CD4-positive, alpha-beta T cell treated with Interleukin-1 beta for 1 hour (primary cell): ENCODE measurements around the gene OTOP3.

ENCODE experiments used
- DNase-seq, 2 donors: peaks; one replicate each; pipeline ENCODE4 v3.0.0-alpha.2; 2020 to 2022

The OTOP3 gene

DNA sequence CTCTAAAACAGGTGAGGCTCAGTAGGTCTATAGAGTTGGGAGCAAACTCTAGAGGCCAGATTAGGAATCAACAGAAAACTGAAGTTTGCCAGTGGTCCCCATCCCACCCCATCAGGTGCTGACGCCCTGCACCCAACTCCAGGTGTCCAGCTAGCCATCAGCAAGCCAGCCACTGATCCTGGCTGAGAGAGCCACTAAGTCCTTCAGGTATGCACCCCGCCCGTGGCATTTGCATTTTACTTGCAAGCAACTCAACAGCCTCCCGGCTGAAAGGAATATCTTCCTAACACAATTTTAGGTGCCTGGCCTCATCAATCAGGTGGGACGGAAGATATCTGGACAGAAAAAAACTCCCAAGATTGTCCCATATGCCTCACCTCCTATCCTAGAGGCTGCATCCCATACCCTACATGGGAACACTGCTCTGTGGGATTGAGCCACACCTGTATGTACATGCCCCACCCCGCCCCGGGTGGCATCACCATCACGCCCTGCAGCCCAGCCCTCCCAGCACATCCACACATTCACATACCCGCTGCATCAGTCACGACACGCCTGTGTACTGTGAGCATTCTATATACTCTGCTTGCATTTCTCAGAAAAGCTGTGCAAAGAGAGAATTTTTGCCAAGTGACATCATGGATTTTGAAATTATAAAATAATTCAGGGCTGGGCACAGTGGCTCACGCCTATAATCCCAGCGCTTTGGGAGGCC lies 8.3 kb downstream of the OTOP3 start:
- DNase-seq: no peak

DNA sequence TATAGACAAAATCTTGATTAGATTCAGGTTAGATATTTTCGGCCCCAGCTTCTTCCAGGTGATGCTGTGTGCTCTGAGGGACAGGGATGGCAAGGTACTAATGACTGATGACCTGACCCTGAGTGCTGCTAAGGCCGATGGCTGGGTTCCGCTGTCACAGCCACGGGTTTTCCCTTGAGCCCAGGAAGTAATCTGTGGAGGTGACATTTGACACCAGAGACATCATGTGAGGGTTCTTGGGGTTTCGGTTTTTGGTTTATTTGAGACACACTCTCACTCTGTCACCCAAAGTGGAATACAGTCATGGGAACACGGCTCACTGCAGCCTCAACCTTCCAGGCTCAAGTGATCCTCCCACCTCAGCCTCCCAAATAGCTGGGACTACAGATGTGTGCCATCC lies 9.8 kb downstream of the OTOP3 start:
- DNase-seq: no peak

DNA sequence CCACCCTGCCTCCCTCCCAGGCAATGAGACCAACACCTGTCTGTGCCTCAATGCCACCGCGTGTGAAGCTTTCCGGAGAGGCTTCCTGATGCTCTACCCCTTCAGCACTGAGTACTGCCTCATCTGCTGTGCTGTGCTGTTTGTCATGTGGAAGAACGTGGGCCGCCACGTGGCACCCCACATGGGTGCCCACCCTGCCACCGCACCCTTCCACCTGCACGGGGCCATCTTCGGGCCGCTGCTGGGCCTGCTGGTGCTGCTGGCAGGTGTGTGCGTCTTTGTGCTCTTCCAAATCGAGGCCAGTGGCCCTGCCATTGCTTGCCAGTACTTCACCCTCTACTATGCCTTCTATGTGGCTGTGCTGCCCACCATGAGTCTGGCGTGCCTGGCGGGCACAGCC lies 10.9 kb downstream of the OTOP3 start:
- DNase-seq: no peak

DNA sequence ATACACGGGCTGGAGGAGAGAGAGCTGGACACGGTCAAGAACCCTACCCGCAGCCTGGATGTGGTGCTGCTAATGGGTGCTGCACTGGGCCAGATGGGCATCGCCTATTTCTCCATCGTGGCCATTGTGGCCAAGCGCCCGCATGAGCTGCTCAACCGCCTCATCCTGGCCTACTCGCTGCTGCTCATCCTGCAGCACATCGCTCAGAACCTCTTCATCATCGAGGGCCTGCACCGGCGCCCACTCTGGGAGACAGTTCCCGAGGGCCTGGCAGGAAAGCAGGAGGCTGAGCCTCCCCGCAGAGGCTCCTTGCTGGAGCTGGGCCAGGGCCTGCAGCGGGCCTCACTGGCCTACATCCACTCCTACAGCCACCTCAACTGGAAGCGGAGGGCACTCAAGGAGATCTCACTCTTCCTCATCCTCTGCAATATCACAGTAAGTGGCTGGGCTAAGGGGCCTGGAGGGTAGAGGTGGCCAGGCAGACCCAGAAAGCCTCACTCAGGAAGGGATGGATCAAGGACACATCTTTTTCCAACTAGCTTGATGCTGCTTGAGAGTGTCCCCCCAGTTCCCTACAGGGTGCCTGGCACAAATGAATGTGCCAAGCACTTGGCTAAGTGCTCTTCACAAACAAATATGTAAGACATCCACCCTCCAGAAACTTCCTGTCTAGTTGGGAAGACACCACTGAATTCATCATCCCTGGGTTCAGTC lies 11.5 kb downstream of the OTOP3 start:
- no peak for DNase-seq

DNA sequence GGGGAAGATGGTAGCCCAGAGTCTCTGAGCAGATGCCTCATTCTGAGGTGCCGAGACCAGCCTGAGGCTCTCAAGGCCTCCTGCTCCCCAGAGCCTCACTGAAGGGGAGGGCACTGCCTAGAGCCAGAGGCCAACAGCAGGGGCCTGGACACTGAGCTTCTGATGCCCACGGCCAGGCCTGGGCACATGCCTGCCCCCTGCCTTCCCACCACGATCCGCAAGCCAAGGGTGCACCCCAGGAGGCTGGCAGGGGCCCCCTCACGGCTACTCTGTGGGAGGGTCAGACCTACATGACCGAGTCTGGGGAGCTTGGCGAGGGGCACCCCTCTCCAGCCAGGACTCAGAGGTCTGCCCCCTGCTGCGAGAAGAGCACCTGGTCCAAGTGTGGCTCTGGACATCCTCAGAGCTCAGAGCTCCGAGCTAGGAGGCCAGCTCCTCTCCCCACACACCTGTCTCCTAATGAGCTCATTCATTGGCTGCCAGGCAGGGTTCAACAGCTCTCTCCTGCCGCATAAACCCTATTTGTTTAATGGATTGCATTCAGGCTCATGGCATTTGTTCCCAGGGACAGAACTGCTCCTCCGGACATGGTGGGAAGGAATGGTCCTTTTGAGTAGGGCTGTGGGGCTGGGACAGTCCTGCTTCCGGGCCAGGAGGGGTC lies 13.9 kb downstream of the OTOP3 start:
- no peak for DNase-seq

DNA sequence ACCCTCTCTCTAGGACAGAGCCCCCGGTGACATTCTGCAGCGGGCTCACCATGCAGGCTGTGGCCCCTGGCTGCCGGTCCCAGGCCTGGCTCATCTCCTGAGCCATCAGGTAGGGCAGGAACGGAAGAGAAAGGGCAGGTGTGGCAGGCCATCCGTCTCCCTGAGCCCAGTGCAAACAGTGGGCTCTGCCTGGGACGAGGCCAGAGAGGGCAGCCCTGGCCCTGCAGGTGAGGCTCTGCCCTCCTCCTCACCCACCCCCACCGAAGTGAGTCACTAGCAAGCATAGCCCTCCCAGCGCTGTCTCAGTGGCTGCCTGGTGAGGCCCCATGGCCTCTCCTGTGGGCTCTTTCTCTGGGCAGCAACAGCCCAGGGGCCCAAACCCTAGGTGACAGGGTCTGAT lies 14.5 kb downstream of the OTOP3 start:
- no peak for DNase-seq

DNA sequence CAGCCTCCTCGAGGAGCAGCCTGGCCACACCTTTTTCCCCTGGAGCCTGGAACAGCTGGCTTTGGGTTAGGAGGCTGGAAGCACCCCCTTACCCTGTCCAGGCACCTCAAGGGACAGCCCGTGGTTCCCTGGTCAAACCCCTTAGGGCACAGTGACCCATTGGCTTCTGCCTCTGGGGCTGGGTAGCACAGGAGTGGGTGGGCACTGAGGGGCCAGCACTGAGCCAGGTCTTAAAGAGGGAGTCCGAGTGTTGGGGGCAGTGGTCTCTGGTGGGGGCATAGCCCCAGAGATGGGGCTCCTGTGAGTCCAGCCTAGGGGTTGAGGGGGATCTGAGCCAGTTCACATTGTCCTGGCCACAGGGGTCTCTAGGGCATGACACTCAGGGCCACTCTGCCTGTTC lies 15.4 kb downstream of the OTOP3 start:
- DNase-seq: no peak

- no peak for DNase-seq
These were observed 16.2 kb downstream of the OTOP3 start for GRCh38 chr17:74951680-74952421.

- no peak for DNase-seq
These were observed 16.9 kb downstream of the OTOP3 start for GRCh38 chr17:74952431-74953133.

- no peak for DNase-seq
These were observed 17.5 kb downstream of the OTOP3 start for GRCh38 chr17:74953134-74953687.

GRCh38 chr17:74954115-74954514 lies 18.4 kb downstream of the OTOP3 start:
- DNase-seq: no peak

DNA sequence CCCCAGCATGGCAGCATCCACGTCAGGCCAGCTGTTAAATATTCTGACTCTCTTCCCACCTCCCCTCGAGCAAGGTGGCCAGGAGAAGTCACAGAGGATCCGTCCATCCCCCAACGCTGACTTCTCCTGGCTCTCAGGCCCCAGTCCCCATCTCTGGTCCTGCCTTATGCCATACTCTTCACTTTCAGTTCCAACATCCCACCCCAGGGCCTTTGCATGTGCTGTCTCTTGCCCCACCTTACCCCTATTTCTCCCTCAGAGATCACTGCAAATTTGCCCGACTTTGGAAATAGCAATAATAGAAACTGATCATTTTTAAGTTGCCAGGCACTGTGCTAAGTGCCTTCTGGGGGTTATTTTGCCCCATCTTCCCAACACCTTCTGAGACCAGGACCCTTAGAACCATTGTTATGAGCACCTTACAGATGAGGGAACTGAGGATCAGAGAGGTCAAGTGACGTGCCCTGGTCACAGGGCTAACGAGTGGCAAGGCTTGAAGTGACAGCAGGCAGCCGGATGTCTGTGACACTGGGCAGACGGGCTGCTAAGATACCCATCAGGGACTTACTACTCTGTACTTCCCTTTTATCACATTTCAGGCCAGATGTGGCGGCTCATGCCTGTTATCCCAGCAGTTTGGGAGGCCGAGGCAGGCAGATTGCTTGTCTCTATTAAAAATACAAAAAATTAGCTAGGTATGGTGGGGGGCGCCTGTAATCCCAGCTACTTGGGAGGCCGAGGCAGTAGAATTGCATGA lies 19.1 kb downstream of the OTOP3 start:
- DNase-seq: no peak

DNA sequence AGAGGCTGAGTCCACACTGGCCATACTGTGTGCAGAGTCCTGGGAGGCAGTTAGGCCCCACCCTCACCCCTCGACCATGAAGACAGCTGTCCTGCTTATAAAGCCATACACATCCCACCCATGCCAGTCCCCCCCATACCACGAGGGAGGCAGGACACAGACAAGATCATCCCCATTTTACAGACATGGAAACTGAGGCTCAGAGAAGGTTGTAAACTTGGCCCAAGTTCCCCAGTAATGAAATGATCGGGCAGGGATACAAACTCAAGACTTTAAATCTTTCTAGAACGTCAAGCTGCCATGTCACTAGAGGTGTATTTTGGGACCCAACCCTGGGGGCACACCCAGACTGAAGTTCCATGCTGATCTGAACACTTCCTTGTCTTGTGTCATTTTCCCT lies 20.4 kb downstream of the OTOP3 start:
- DNase-seq: no peak

- peak; percentile 69 to 78 for DNase-seq
These were observed 22.4 kb downstream of the OTOP3 start for GRCh38 chr17:74957935-74958740.

DNA sequence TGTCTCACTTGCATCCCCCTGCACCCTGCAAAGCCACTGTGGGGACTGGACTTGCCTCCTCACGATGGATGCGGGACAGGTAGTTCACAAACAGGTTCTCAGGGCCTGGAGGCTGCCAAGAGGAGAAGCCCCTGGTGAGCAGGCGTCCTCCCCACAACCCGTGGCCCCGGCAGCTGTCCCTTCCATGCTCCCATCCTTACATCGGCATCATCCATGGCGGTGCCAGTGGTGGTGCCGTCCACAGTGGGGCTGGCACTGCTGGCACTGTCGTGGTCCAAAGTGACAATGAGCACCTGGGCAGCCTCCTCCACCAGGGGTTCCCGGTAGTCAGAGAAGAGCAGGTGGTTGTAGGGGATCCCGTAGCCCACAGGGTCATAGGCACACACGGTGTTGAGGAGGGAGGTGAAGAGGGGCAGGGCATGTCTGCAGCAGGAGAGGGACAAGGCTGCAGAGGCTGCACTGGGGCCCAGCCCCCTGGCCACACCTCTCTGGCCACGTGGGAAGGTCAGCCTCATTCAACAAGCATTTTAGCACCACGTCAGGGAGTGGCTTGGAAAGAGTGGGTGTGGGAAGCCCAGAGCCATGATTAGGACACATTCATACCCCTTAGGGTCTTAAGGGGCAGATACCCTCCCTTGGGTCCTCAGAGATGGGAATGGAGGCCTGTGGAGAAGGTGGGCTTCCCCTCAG lies 24.3 kb downstream of the OTOP3 start:
- no peak for DNase-seq

- peak; percentile 49 to 56 for DNase-seq
These were observed 25.1 kb downstream of the OTOP3 start for GRCh38 chr17:74960570-74961342.

GRCh38 chr17:74961657-74962350 lies 26.1 kb downstream of the OTOP3 start:
- DNase-seq: peak; percentile 81 to 84

GRCh38 chr17:74962622-74963394 lies 27.1 kb downstream of the OTOP3 start:
- no peak for DNase-seq
